HepG2 (cell line): ENCODE data around the gene CCDC175. TPM values are rescaled to one million over a fixed set of nuclear protein-coding genes. Genes with fewer than 3 reads are reported as not detected.

Source experiments
- ATAC-seq: fragments of 200-7000 bp; cut with Tn5 transposase; 3 replicates; pipeline ENCODE4 v1.9.1; 2020; ENCODE audit warnings: mild to moderate bottlenecking, moderate library complexity
- BruUV-seq: library from RNA; stranded (reverse); fragments of 400-500 nt; replicated peaks from 2 replicates; lab custom pipeline; 2021; lab: Mats Ljungman, UMichigan
- CTCF ChIA-PET: fragments of 300-600 bp; formaldehyde crosslinking; extraction: SDS; loops from one replicate; lab custom pipeline; 2021; ENCODE audit warnings: low total read pairs, inconsistent platforms, low intra/inter-chr PET ratio; lab: Yijun Ruan, JAX
- POLR2A ChIA-PET: fragments of 350-600 bp; sonication (Branson Sonifier 250); formaldehyde crosslinking; loops from one replicate; lab custom pipeline; 2020; ENCODE audit warnings: antibody characterized with exemption, inconsistent platforms; lab: Yijun Ruan, JAX
- DNase-seq: peaks from one replicate; pipeline ENCODE4 v3.0.0-alpha.2; 2015; ENCODE audit warnings: low spot score
- FAIRE-seq: peaks from 3 replicates; lab custom pipeline; 2011; peaks lifted over from hg19 to GRCh38; lab: Jason Lieb, UNC
- H2AFZ ChIP-seq: one replicate; pipeline ENCODE4 v1.6.1; 2011; ENCODE audit warnings: low read length, inconsistent platforms
- H3K27ac ChIP-seq: fragments of 300-600 bp; 3 replicates; pipeline ENCODE4 v1.8.0; 2011; ENCODE audit warnings: mixed run types, mild to moderate bottlenecking, mixed read lengths, low read length, inconsistent platforms; ENCODE audit not compliant: insufficient read depth; ENCODE audit errors: extremely low read length
- H3K27me3 ChIP-seq, 2 experiments: fragments of 200-600 bp in 1 of 2; 2 replicates in 1 of 2; 3 replicates in 1 of 2; pipeline versions ENCODE4 v1.6.0 to v1.8.0; 2011; ENCODE audit warnings: low read length in 2 of 2, mild to moderate bottlenecking in 2 of 2, moderate library complexity in 2 of 2, inconsistent platforms in 1 of 2; ENCODE audit not compliant: insufficient read depth in 2 of 2, control insufficient read depth in 1 of 2
- H3K36me3 ChIP-seq, 2 experiments: fragments of 200-600 bp in 1 of 2; replicated peaks in 1 of 2; 2 replicates in 1 of 2; 3 replicates in 1 of 2; pipeline versions ENCODE4 v1.5.1 to v1.8.0; 2011; ENCODE audit warnings: low read length in 2 of 2, inconsistent platforms in 1 of 2; ENCODE audit not compliant: insufficient read depth in 2 of 2, control insufficient read depth in 1 of 2
- H3K4me1 ChIP-seq: 2 replicates; pipeline ENCODE4 v1.5.1; 2012; ENCODE audit warnings: low read length, inconsistent platforms; ENCODE audit not compliant: insufficient read depth
- H3K4me2 ChIP-seq: 2 replicates; pipeline ENCODE4 v1.6.0; 2011; ENCODE audit warnings: low read depth, low read length, inconsistent platforms
- H3K4me3 ChIP-seq, 3 experiments: fragments of 200-600 bp in 1 of 3; sonication (generic), shearing (Covaris generic) in 1 of 3; replicated peaks in 1 of 3; 2 replicates each; pipeline ENCODE4 v1.5.1; 2011 to 2016; ENCODE audit warnings: low read length in 3 of 3, inconsistent platforms in 2 of 3, low read depth in 2 of 3, mild to moderate bottlenecking in 2 of 3, control low read depth in 1 of 3, mixed read lengths in 1 of 3; ENCODE audit not compliant: insufficient read depth in 1 of 3
- H3K79me2 ChIP-seq: one replicate; pipeline ENCODE4 v1.6.1; 2011; ENCODE audit warnings: low read length, inconsistent platforms; ENCODE audit not compliant: insufficient read depth
- H3K9ac ChIP-seq: 2 replicates; pipeline ENCODE4 v1.6.0; 2011; ENCODE audit warnings: mild to moderate bottlenecking, low read depth, low read length, inconsistent platforms; ENCODE audit not compliant: insufficient read depth
- H3K9me3 ChIP-seq: 2 replicates; pipeline ENCODE4 v1.5.1; 2012; ENCODE audit warnings: mild to moderate bottlenecking, low read length
- H4K20me1 ChIP-seq: 2 replicates; pipeline ENCODE4 v1.6.0; 2011; ENCODE audit warnings: inconsistent platforms, mild to moderate bottlenecking, low read length, moderate library complexity; ENCODE audit not compliant: insufficient read depth
- MIXL1 ChIP-seq: IDR thresholded peaks from 2 replicates; pipeline ENCODE4 v1.6.1; 2016
- WGBS: methylation state at CpG from one replicate; pipeline ENCODE4 v1.1.6; 2017; ENCODE audit warnings: low lambda C conversion rate; 5-methylcytosine and 5-hydroxymethylcytosine counted together
- in situ Hi-C: cut with HindIII; loops from 2 replicates; pipeline ENCODE4 v1.10.0; 2017; ENCODE audit warnings: low pct_unique_long_range_greater_than_20kb; ENCODE audit not compliant: extremely low pct_ligation_motif_present
- intact Hi-C: fragments of 100-400 bp; cut with micrococcal nuclease; formaldehyde crosslinking; loops from one replicate; pipeline ENCODE4 v1.10.0; 2022; ENCODE audit not compliant: unreplicated experiment
- polyA plus RNA-seq, 8 experiments: library from polyadenylated mRNA; depleted of rRNA in 3 of 8; stranded (reverse) in 7 of 8; unstranded in 1 of 8; fragments of >200 nt; fragmentation: Illumina TruSeq in 4 of 8; extraction: Trizol in 4 of 8; gene quantifications; 2 replicates each; pipeline versions ENCODE4 v1.2.1 to v1.2.3, GENCODE V29; 2011 to 2016; ENCODE audit warnings: low read depth in 4 of 8, missing spikeins in 1 of 8, mixed read lengths in 1 of 8; ENCODE audit not compliant: insufficient read depth in 1 of 8
- total RNA-seq, 5 experiments: library from RNA; depleted of rRNA; stranded (reverse); fragments of >200 nt; fragmentation: Illumina TruSeq; extraction: Trizol; gene quantifications; 2 replicates each; pipeline ENCODE4 v1.2.3, GENCODE V29; 2016; ENCODE audit warnings: low read depth in 1 of 5

The CCDC175 gene
- total and polyA plus RNA-seq, 2 of the 13 experiments (the other 11 are each of a cell fraction or from before 2014, with no cell fraction given): not detected

DNA sequence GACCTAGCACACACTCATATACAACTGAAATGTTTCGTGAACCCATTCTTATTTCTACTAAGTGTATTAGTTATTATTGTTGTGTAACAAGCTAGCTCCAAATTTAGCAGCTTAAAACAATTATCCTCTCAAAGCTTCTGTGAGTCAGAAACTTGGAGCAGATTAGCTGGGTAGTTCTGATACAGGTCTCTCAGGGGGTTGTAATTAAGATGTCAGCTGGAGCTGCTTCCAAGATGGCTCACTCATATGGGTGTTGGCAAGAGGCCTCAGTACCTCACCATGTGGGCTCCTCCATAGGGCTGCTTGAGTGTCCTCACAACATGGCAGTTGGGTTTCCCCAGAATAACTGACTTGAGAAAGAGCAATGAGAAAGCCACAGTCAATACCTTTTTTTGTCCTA, 121.2 kb downstream of the CCDC175 start:
- ATAC-seq (no peak), DNase-seq (no peak), FAIRE-seq (no peak)
- Histone ChIP-seq H3K9me3 (no peaks in the 10 kb centered on the region), H4K20me1 (no peaks in the 10 kb centered on the region), H3K9ac (no peak overlapping the region), H3K36me3 (peaks cover 0 to 5% of the 10 kb centered on the region in 2 experiments; a peak in 1 of 5 replicates), H3K4me1 (no peaks in the 10 kb centered on the region), H3K79me2 (no peaks in the 10 kb centered on the region), H3K4me2 (no peak overlapping the region), H3K27ac (no peak overlapping the region), H3K4me3 (no peak overlapping the region), H3K27me3 (no peaks in the 10 kb centered on the region), H2AFZ (no peak overlapping the region)
- in situ Hi-C loops (no loop called here), intact Hi-C loops (no loop called here)
- 100% methylated on average over 1 of the region's 1 CpG for WGBS
- TF ChIP-seq MIXL1 (CRISPR knock-in tag): no peak
- ChIA-PET CTCF (no interaction called here), POLR2A (no interaction called here)
- no TSS peak for BruUV-seq

Other genes starting within 250 kb of the CCDC175 start
- gene GPR135, start 111.4 kb downstream of the CCDC175 start, total RNA-seq (2016; rRNA removed; fragmentation: Illumina TruSeq; extraction: Trizol): 0.62 and 1.3 TPM in 2 replicates
- gene GPR135, start 111.4 kb downstream of the CCDC175 start, polyA plus RNA-seq (2011; rRNA removed): 0.46 and 0.52 TPM in 2 replicates
- gene L3HYPDH, start 92.4 kb downstream of the CCDC175 start, total RNA-seq (2016; rRNA removed; fragmentation: Illumina TruSeq; extraction: Trizol): 22.4 and 30.5 TPM in 2 replicates
- 36.6 and 40.8 TPM in 2 replicates for gene L3HYPDH, start 92.4 kb downstream of the CCDC175 start, polyA plus RNA-seq (2011; rRNA removed)
- 41.6 and 56.4 TPM in 2 replicates for gene JKAMP, start 92.3 kb downstream of the CCDC175 start, total RNA-seq (2016; rRNA removed; fragmentation: Illumina TruSeq; extraction: Trizol)
- gene JKAMP, start 92.3 kb downstream of the CCDC175 start, polyA plus RNA-seq (2011; rRNA removed): 93.0 and 135 TPM in 2 replicates